ENCODE measurements around the gene ANGEL2. TPM values are rescaled to one million over a fixed set of nuclear protein-coding genes. Genes with fewer than 3 reads are reported as not detected.
A peak's percentile ranks its signal among the peaks of the same experiment; 100 is the strongest.
"Not testable (repeated sequence)": the region's sequence is repeated elsewhere in the genome, so short reads cannot be mapped to it uniquely, and the experiment has no call there.

The ANGEL2 gene
- total and polyA plus RNA-seq, 2 experiments from 2014 or later = 11.8 to 34.8 TPM

- H3K79me2 ChIP-seq = no peaks in the 10 kb centered on the region
- TF ChIP-seq, protein P1, sequence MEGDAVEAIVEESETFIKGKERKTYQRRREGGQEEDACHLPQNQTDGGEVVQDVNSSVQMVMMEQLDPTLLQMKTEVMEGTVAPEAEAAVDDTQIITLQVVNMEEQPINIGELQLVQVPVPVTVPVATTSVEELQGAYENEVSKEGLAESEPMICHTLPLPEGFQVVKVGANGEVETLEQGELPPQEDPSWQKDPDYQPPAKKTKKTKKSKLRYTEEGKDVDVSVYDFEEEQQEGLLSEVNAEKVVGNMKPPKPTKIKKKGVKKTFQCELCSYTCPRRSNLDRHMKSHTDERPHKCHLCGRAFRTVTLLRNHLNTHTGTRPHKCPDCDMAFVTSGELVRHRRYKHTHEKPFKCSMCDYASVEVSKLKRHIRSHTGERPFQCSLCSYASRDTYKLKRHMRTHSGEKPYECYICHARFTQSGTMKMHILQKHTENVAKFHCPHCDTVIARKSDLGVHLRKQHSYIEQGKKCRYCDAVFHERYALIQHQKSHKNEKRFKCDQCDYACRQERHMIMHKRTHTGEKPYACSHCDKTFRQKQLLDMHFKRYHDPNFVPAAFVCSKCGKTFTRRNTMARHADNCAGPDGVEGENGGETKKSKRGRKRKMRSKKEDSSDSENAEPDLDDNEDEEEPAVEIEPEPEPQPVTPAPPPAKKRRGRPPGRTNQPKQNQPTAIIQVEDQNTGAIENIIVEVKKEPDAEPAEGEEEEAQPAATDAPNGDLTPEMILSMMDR (IDR thresholded peaks at IDR 0.05; ENCODE audit: poor library complexity) = no peak
- no peak for TF ChIP-seq EZH2 (IDR thresholded peaks at IDR 0.05; ENCODE audit: borderline replicate concordance)
- no peak for TF ChIP-seq EZH2phosphoT487 (IDR thresholded peaks at IDR 0.05; ENCODE audit: low read depth, severe bottlenecking, unreplicated experiment)
- H3K9me2 ChIP-seq (replicated peaks; ENCODE audit: insufficient read depth) = no peaks in the 10 kb centered on the region
- no peaks in the 10 kb centered on the region for H4K20me1 ChIP-seq (ENCODE audit: insufficient read depth, poor library complexity, severe bottlenecking)
- H3K4me1 ChIP-seq (ENCODE audit: insufficient read depth) = no peaks in the 10 kb centered on the region
- no peaks in the 10 kb centered on the region for H3K36me3 ChIP-seq (replicated peaks; ENCODE audit: insufficient read depth, low read depth)
- 64% methylated on average over 3 of the region's 3 CpGs for WGBS (ENCODE audit: low lambda C conversion rate, missing lambda C conversion rate)
- no peak overlapping the region for H3K27ac ChIP-seq
- no peak overlapping the region for H2AFZ ChIP-seq
- no peak overlapping the region for H3K4me2 ChIP-seq
- DNase-seq (ENCODE audit: low spot score) = no peak
- H3K27me3 ChIP-seq = no peaks in the 10 kb centered on the region
- no peak overlapping the region for H3K4me3 ChIP-seq
- H3K9me3 ChIP-seq (ENCODE audit: low read depth) = no peaks in the 10 kb centered on the region
Observed at GRCh38 chr1:212968368-212968863, 47.3 kb downstream of the ANGEL2 start.

- Histone ChIP-seq H2AFZ (no peak overlapping the region), H3K9me3 (ENCODE audit: low read depth) (no peaks in the 10 kb centered on the region), H3K4me2 (no peak overlapping the region), H4K20me1 (ENCODE audit: insufficient read depth, poor library complexity, severe bottlenecking) (no peaks in the 10 kb centered on the region), H3K9me2 (replicated peaks; ENCODE audit: insufficient read depth) (no peaks in the 10 kb centered on the region), H3K36me3 (replicated peaks; ENCODE audit: insufficient read depth, low read depth) (no peaks in the 10 kb centered on the region), H3K79me2 (no peaks in the 10 kb centered on the region), H3K27me3 (no peaks in the 10 kb centered on the region), H3K4me3 (no peak overlapping the region), H3K4me1 (ENCODE audit: insufficient read depth) (no peaks in the 10 kb centered on the region), H3K27ac (no peak overlapping the region)
- DNase-seq (ENCODE audit: low spot score) = peak; percentile 33
- TF ChIP-seq, protein P1 (IDR thresholded peaks at IDR 0.05; ENCODE audit: poor library complexity) = peak; percentile 21
- TF ChIP-seq EZH2phosphoT487 (IDR thresholded peaks at IDR 0.05; ENCODE audit: low read depth, severe bottlenecking, unreplicated experiment) = no peak
- WGBS (ENCODE audit: low lambda C conversion rate, missing lambda C conversion rate) = 74% methylated on average over 8 of the region's 8 CpGs
Observed at GRCh38 chr1:212967801-212968200, 47.9 kb downstream of the ANGEL2 start.

DNA sequence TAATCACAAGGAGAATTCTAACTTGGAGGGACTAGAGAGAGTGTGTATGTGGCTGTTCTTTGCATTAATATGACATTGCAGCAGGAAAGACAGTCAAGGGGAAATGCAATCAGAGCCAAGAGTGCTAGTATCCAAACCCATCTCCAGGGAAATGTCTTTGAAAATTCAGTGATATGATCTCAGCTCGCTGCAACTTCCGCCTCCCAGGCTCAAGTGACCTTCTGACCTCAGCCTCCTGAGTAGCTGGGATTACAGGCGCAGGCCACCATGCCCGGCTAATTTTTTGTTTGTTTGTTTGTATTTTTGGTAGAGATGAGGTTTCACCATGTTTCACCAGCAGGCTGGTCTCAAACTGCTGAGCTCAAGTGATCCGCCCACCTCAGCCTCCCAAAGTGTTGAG is 49.1 kb downstream of the ANGEL2 start:
- Histone ChIP-seq H3K9me3 (ENCODE audit: low read depth) (no peaks in the 10 kb centered on the region), H3K27me3 (no peaks in the 10 kb centered on the region), H3K36me3 (replicated peaks; ENCODE audit: insufficient read depth, low read depth) (no peaks in the 10 kb centered on the region), H3K9me2 (replicated peaks; ENCODE audit: insufficient read depth) (no peaks in the 10 kb centered on the region), H3K4me3 (no peak overlapping the region), H2AFZ (no peak overlapping the region), H3K27ac (no peak overlapping the region), H3K4me1 (ENCODE audit: insufficient read depth) (no peaks in the 10 kb centered on the region), H4K20me1 (ENCODE audit: insufficient read depth, poor library complexity, severe bottlenecking) (no peaks in the 10 kb centered on the region), H3K79me2 (no peaks in the 10 kb centered on the region), H3K4me2 (no peak overlapping the region)
- DNase-seq (ENCODE audit: low spot score) = no peak
- 73% methylated on average over 5 of the region's 5 CpGs for WGBS (ENCODE audit: low lambda C conversion rate, missing lambda C conversion rate)
- TF ChIP-seq, protein P1 (IDR thresholded peaks at IDR 0.05; ENCODE audit: poor library complexity) = no peak
- no peak for TF ChIP-seq EZH2phosphoT487 (IDR thresholded peaks at IDR 0.05; ENCODE audit: low read depth, severe bottlenecking, unreplicated experiment)
- TF ChIP-seq EZH2 (IDR thresholded peaks at IDR 0.05; ENCODE audit: borderline replicate concordance) = no peak

GRCh38 chr1:212964993-212965392 is 50.7 kb downstream of the ANGEL2 start:
- 96% methylated on average over 1 of the region's 1 CpG for WGBS (ENCODE audit: low lambda C conversion rate, missing lambda C conversion rate)
- H3K27me3 ChIP-seq; H4K20me1 ChIP-seq (ENCODE audit: insufficient read depth, poor library complexity, severe bottlenecking); H3K36me3 ChIP-seq (replicated peaks; ENCODE audit: insufficient read depth, low read depth); H3K4me2 ChIP-seq; H3K79me2 ChIP-seq; H3K9me3 ChIP-seq (ENCODE audit: low read depth); DNase-seq (ENCODE audit: low spot score); H3K4me3 ChIP-seq; H3K27ac ChIP-seq; H3K4me1 ChIP-seq (ENCODE audit: insufficient read depth); H3K9me2 ChIP-seq (replicated peaks; ENCODE audit: insufficient read depth); H2AFZ ChIP-seq: not testable (repeated sequence)
